Measurements from ENCODE around the gene ARMS2. TPM values are rescaled to one million over a fixed set of nuclear protein-coding genes. Genes with fewer than 3 reads are reported as not detected.

The ARMS2 gene
- total RNA-seq, 2 experiments from 2014 or later, result not detected

Other genes with a start within 250 kb of the ARMS2 start
- gene BTBD16, start 183.4 kb upstream of the ARMS2 start, total RNA-seq, result not detected
- 10 to 100 TPM; 16.5 to 16.7 TPM for gene PLEKHA1, start 79.9 kb upstream of the ARMS2 start, total RNA-seq
- not detected for gene HTRA1, start 6.9 kb downstream of the ARMS2 start, total RNA-seq
- gene DMBT1, start 106.1 kb downstream of the ARMS2 start, total RNA-seq, result not detected
- not detected for gene C10orf120, start 245.2 kb downstream of the ARMS2 start, total RNA-seq

All from activated CD8-positive, alpha-beta memory T cell treated with anti-CD3 and anti-CD28 coated beads for 36 hours (primary cell).